Epithelial cell of proximal tubule (primary cell): ENCODE measurements around the gene FAM200C. TPM values are rescaled to one million over a fixed set of nuclear protein-coding genes. Genes with fewer than 3 reads are reported as not detected.

Source experiments
- DNase-seq: peaks from one replicate; pipeline ENCODE4 v3.0.0-alpha.2; 2011; ENCODE audit warnings: low read depth
- H3K4me3 ChIP-seq: 2 replicates; pipeline ENCODE4 v1.5.1; 2011; ENCODE audit warnings: low read depth, mild to moderate bottlenecking, low read length
- CTCF ChIP-seq: conservative IDR thresholded peaks from 2 replicates; pipeline ENCODE4 v1.5.1; 2012; ENCODE audit warnings: low read depth, mild to moderate bottlenecking, low read length
- total RNA-seq: library from RNA; depleted of rRNA; stranded (reverse); fragments of >200 nt; gene quantifications from 2 replicates; pipeline ENCODE4 v1.2.3, GENCODE V29; 2015

Gene FAM200C
- total RNA-seq, 1 donor from 2014 or later, result 1.3 TPM

GRCh38 chr5:160369990-160370712 lies 29.7 kb downstream of the FAM200C start, which contains the start of gene C1QTNF2:
Gene C1QTNF2 (minus strand): TSS chr5:160370626. CDS start chr5:160355011, 15,615 bp downstream.
- no peak for DNase-seq
- TF ChIP-seq CTCF, result no peak
- H3K4me3 ChIP-seq, result peak within 1 kb of the TSS; percentile 50

GRCh38 chr5:160367885-160368284 lies 32.0 kb downstream of the FAM200C start:
- no peak overlapping the region for H3K4me3 ChIP-seq
- DNase-seq, result no peak
- TF ChIP-seq CTCF, result no peak

- DNase-seq, result no peak
Observed at GRCh38 chr5:160367261-160367660, 32.6 kb downstream of the FAM200C start.

GRCh38 chr5:160366230-160366629 lies 33.6 kb downstream of the FAM200C start:
- no peak overlapping the region for H3K4me3 ChIP-seq
- no peak for TF ChIP-seq CTCF
- no peak for DNase-seq

More at GRCh38 chr5:160367261-160367660, 32.6 kb downstream of the FAM200C start:
- no peak overlapping the region for H3K4me3 ChIP-seq
- no peak for TF ChIP-seq CTCF

- H3K4me3 ChIP-seq, result no peak overlapping the region
- DNase-seq, result no peak
- TF ChIP-seq CTCF, result no peak
Observed at GRCh38 chr5:160363660-160364395, 36.0 kb downstream of the FAM200C start.

- H3K4me3 ChIP-seq, result no peak overlapping the region
- no peak for DNase-seq
- TF ChIP-seq CTCF, result no peak
Observed at GRCh38 chr5:160363211-160363610, 36.6 kb downstream of the FAM200C start.
